H1 (cell line): ENCODE measurements around the gene CADPS. TPM values are rescaled to one million over a fixed set of nuclear protein-coding genes. Genes with fewer than 3 reads are reported as not detected.

Source experiments
- CHD7 ChIP-seq: fragments of 300-600 bp; sonication (generic); IDR thresholded peaks from 2 replicates; pipeline ENCODE4 v1.7.1; 2012; ENCODE audit warnings: low read length, moderate library complexity, mild to moderate bottlenecking, inconsistent platforms; ENCODE audit not compliant: insufficient replicate concordance
- TBP ChIP-seq: IDR thresholded peaks from 2 replicates; pipeline ENCODE4 v1.6.1; 2011; ENCODE audit warnings: low read depth, low read length, improper control_type of control experiment
- polyA plus RNA-seq, 7 experiments: library from polyadenylated mRNA; depleted of rRNA in 3 of 7; stranded (reverse) in 5 of 7; unstranded in 2 of 7; fragments of >200 nt in 5 of 7; fragments of 200-250 nt in 2 of 7; gene quantifications; 1 replicate in 5 of 7; 2 replicates in 1 of 7; 4 replicates in 1 of 7; pipeline versions ENCODE4 v1.2.1 to v1.2.3, GENCODE V29; 2011 to 2013; ENCODE audit warnings: missing spikeins in 2 of 7, mixed read lengths in 2 of 7
- total RNA-seq: library from RNA; stranded (reverse); fragmentation: NEBNext Ultra II Directional; extraction: Animal tissue kit (Norgen Biotek cat#: 25700); gene quantifications from 2 replicates; pipeline ENCODE4 v1.2.1, GENCODE V29; 2021

CADPS gene
- total and polyA plus RNA-seq, 2 of the 8 experiments (the other 6 are each of a cell fraction or from before 2014, with no cell fraction given) = 7.1 to 10.2 TPM

GRCh38 chr3:62571916-62572315 lies 303.3 kb downstream of the CADPS start (continued):
- TF ChIP-seq CHD7 (no peak), TBP (no peak)
